BE2C (cell line): ENCODE data around the gene CORO6.

ENCODE experiments used
- DNase-seq: peaks from one replicate; pipeline ENCODE4 v3.0.0-alpha.2; 2020
- H3K27me3 ChIP-seq: fragments of 250-450 bp; sonication (Bioruptor Pico); 2 replicates; pipeline ENCODE4 v1.5.1; 2020; ENCODE audit warnings: mild to moderate bottlenecking
- H3K36me3 ChIP-seq: fragments of 250-450 bp; sonication (Bioruptor Pico); 2 replicates; pipeline ENCODE4 v1.5.1; 2020; ENCODE audit warnings: mild to moderate bottlenecking
- H3K4me1 ChIP-seq: fragments of 250-450 bp; sonication (Bioruptor Pico); 2 replicates; pipeline ENCODE4 v1.5.1; 2020
- H3K4me3 ChIP-seq: 2 replicates; pipeline ENCODE4 v1.5.1; 2011; ENCODE audit warnings: low read depth, low read length
- H3K9me3 ChIP-seq: fragments of 250-450 bp; sonication (Bioruptor Pico); 2 replicates; pipeline ENCODE4 v1.5.1; 2020
- CTCF ChIP-seq: IDR thresholded peaks from 2 replicates; pipeline ENCODE4 v1.5.1; 2012; ENCODE audit warnings: mild to moderate bottlenecking, low read depth, low read length

The CORO6 gene

GRCh38 chr17:29583324-29584248, 39.1 kb downstream of the CORO6 start:
- Histone ChIP-seq H3K27me3 (no peaks in the 10 kb centered on the region), H3K4me3 (no peak overlapping the region), H3K36me3 (peaks cover 3% of the 10 kb centered on the region; the same call in 1 of the 2 replicates), H3K9me3 (no peaks in the 10 kb centered on the region), H3K4me1 (no peaks in the 10 kb centered on the region)
- no peak for TF ChIP-seq CTCF
- no peak for DNase-seq

- no peak for DNase-seq
- Histone ChIP-seq H3K36me3 (peaks cover 3% of the 10 kb centered on the region; the same call in 1 of the 2 replicates), H3K4me3 (no peak overlapping the region), H3K9me3 (no peaks in the 10 kb centered on the region), H3K4me1 (no peaks in the 10 kb centered on the region), H3K27me3 (no peaks in the 10 kb centered on the region)
- TF ChIP-seq CTCF: no peak
Measured at GRCh38 chr17:29582772-29583171, 39.9 kb downstream of the CORO6 start.

- no peak for TF ChIP-seq CTCF
- Histone ChIP-seq H3K9me3 (no peaks in the 10 kb centered on the region), H3K4me3 (no peak overlapping the region), H3K36me3 (peaks cover 3% of the 10 kb centered on the region; the same call in 1 of the 2 replicates), H3K4me1 (no peaks in the 10 kb centered on the region), H3K27me3 (no peaks in the 10 kb centered on the region)
- no peak for DNase-seq
Measured at GRCh38 chr17:29582254-29582765, 40.4 kb downstream of the CORO6 start.

DNA sequence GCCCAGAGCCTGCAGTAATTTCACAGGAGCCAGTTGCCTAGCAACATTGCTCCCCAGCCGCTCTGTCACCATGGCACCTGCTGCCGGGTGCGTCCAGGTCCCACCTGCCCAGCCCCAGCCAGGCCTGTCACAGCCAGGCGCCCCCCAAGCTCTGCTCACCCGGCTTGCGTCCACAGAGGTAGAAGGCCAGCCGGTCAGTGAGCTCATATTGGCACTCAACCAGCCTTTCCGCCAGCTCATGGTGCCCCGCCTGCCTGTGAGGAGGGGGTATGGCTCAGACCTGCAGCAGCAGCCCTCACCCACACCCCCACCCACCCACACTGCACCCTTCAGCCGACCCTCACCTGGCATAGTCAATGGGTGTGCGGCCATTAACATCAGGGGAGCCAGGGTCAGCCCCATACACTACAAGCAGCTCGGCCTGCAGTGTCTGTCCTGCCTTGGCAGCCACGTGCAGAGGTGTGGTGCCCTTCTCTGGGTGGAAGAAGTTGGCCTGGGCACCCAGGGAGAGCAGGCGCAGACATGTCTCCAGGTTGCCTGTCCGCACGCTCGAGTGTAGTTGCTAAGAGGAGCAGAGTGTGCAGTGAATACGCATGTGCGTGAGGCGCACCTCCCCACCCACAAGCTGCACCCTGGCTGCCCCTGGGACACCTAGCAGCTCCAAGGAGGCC, 41.0 kb downstream of the CORO6 start:
- no peaks in the 10 kb centered on the region for H3K9me3 ChIP-seq
- no peak for TF ChIP-seq CTCF
- peaks cover 3% of the 10 kb centered on the region; the same call in 1 of the 2 replicates for H3K36me3 ChIP-seq
- H3K4me1 ChIP-seq: no peaks in the 10 kb centered on the region
- no peak overlapping the region for H3K4me3 ChIP-seq
- no peak for DNase-seq
- no peaks in the 10 kb centered on the region for H3K27me3 ChIP-seq

DNA sequence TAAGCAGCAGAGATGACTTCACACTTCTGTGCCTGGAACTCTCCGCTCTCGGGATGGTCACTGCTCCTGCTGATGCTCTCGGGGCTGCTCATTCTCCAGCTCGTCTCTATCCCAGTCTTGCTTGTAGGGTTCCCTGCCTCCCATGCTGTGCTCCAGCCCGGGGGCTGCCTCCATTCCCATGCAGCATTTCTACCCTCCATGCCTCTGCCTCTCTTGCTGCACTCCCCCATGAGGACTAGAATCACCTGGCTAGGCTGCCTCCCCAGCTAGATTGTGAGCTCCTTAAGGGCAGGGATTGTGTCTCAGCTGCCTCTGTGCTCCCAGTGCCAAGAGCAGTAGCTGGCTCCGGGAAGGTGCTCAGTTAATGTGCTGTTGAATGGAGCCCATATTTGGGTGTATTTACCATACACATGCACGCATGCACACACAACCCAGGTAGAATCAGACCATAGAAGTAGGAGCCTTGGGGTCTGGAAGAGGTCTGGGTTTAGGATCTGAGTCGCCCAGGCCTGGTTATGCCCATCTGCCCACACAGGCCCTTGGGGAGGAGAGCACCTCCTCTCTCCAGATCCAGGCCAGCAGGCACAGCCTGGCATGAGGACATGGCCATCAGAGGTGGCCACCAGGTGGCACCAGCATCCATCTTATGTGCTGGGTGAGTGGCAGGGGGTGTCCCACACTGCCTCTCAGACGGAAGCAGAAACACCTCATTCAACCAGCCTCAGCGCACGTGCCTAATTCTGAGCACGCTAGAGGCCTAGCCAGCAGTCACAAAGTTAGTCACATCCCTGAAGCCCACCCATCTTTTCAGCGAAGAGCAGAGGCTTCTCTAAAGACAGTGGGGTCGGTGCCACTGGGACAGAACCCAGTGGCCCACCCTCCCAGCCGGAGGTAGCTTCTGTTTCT, 42.6 kb downstream of the CORO6 start:
- peak; percentile 79 for TF ChIP-seq CTCF
- H3K4me1 ChIP-seq: no peaks in the 10 kb centered on the region
- H3K9me3 ChIP-seq: no peaks in the 10 kb centered on the region
- no peaks in the 10 kb centered on the region for H3K27me3 ChIP-seq
- peak; percentile 79 for DNase-seq
- no peak overlapping the region for H3K4me3 ChIP-seq
- H3K36me3 ChIP-seq: peaks cover 3% of the 10 kb centered on the region; the same call in 1 of the 2 replicates
